Endothelial cell of umbilical vein (primary cell): ENCODE results near the gene OR8A1. TPM values are rescaled to one million over a fixed set of nuclear protein-coding genes. Genes with fewer than 3 reads are reported as not detected.

Source experiments
- BruUV-seq: library from RNA; stranded (reverse); fragments of 400-500 nt; replicated peaks from 2 replicates; lab custom pipeline; 2021; lab: Mats Ljungman, UMichigan
- CTCF ChIA-PET: fragments of 300-600, 350-600 bp; sonication (Branson Sonifier 250); formaldehyde crosslinking; loops from one replicate; lab custom pipeline; 2021; ENCODE audit warnings: antibody characterized with exemption, inconsistent platforms; lab: Charles Lee
- POLR2A ChIA-PET: fragments of 300-600, 350-600 bp; sonication (Branson Sonifier 250); formaldehyde crosslinking; loops from one replicate; lab custom pipeline; 2021; ENCODE audit warnings: antibody characterized with exemption, inconsistent platforms; lab: Charles Lee
- DNase-seq: peaks from one replicate; pipeline ENCODE4 v3.0.0-alpha.2; 2011; ENCODE audit warnings: low read depth, low spot score
- FAIRE-seq: peaks from 2 replicates; lab custom pipeline; 2011; peaks lifted over from hg19 to GRCh38; lab: Jason Lieb, UNC
- H2AFZ ChIP-seq: 2 replicates; pipeline ENCODE4 v1.6.0; 2012; ENCODE audit warnings: low read depth, low read length, control low read depth, inconsistent platforms
- H3K27ac ChIP-seq: 2 replicates; pipeline ENCODE4 v1.5.1; 2011; ENCODE audit warnings: low read depth, mild to moderate bottlenecking, control low read depth, low read length, moderate library complexity; ENCODE audit not compliant: insufficient read depth
- H3K27me3 ChIP-seq, 2 experiments: 2 replicates each; pipeline versions ENCODE4 v1.6.0 to v1.6.1; 2011; ENCODE audit warnings: low read length in 2 of 2, mixed read lengths in 1 of 2; ENCODE audit not compliant: control insufficient read depth in 2 of 2, insufficient read depth in 2 of 2
- H3K36me3 ChIP-seq, 2 experiments: 2 replicates in 1 of 2; 3 replicates in 1 of 2; pipeline ENCODE4 v1.5.1; 2011; ENCODE audit warnings: low read length in 2 of 2, mild to moderate bottlenecking in 1 of 2, moderate library complexity in 1 of 2; ENCODE audit not compliant: control insufficient read depth in 2 of 2, insufficient read depth in 2 of 2; ENCODE audit errors: extremely low read depth in 1 of 2
- H3K4me1 ChIP-seq: 3 replicates; pipeline ENCODE4 v1.5.1; 2011; ENCODE audit warnings: mild to moderate bottlenecking, low read length; ENCODE audit not compliant: control insufficient read depth, insufficient read depth; ENCODE audit errors: extremely low read depth
- H3K4me2 ChIP-seq: 2 replicates; pipeline ENCODE4 v1.6.1; 2011; ENCODE audit warnings: low read length, control low read depth, mixed read lengths; ENCODE audit not compliant: insufficient read depth
- H3K4me3 ChIP-seq, 3 experiments: fragments of 200-600 bp in 1 of 3; sonication (generic), shearing (Covaris generic) in 1 of 3; replicated peaks in 1 of 3; 2 replicates each; pipeline ENCODE4 v1.5.1; 2011 to 2016; ENCODE audit warnings: control low read depth in 3 of 3, low read length in 3 of 3, mild to moderate bottlenecking in 2 of 3, inconsistent platforms in 1 of 3, low read depth in 1 of 3, moderate library complexity in 1 of 3; ENCODE audit not compliant: insufficient read depth in 1 of 3
- H3K79me2 ChIP-seq: 2 replicates; pipeline ENCODE4 v1.6.0; 2012; ENCODE audit warnings: low read length, inconsistent platforms; ENCODE audit not compliant: control insufficient read depth, insufficient read depth
- H3K9ac ChIP-seq: replicated peaks from 2 replicates; pipeline ENCODE3; 2011; ENCODE audit warnings: low read length, control low read depth; ENCODE audit not compliant: insufficient read depth; ENCODE audit errors: extremely low read depth
- H3K9me1 ChIP-seq: replicated peaks from 3 replicates; pipeline ENCODE4 v1.6.0; 2011; ENCODE audit warnings: mild to moderate bottlenecking, low read length; ENCODE audit not compliant: control insufficient read depth, insufficient read depth; ENCODE audit errors: extremely low read depth
- H3K9me3 ChIP-seq: replicated peaks from 2 replicates; pipeline ENCODE4 v1.5.1; 2012; ENCODE audit warnings: low read length, inconsistent platforms; ENCODE audit not compliant: control insufficient read depth, insufficient read depth
- H4K20me1 ChIP-seq: replicated peaks from 2 replicates; pipeline ENCODE3; 2011; ENCODE audit warnings: mild to moderate bottlenecking, low read length; ENCODE audit not compliant: control insufficient read depth, insufficient read depth; ENCODE audit errors: extremely low read depth
- CTCF ChIP-seq, 2 donors: IDR thresholded peaks; 1 replicate in 1 of 2; 2 replicates in 1 of 2; pipeline ENCODE4 v1.5.1; 2011; ENCODE audit warnings: low read length in 2 of 2, mild to moderate bottlenecking in 2 of 2, moderate library complexity in 2 of 2, control low read depth in 1 of 2, inconsistent platforms in 1 of 2, low read depth in 1 of 2; ENCODE audit not compliant: insufficient read depth in 1 of 2; ENCODE audit errors: extremely low read depth in 1 of 2
- EZH2 ChIP-seq: IDR thresholded peaks from 2 replicates; pipeline ENCODE4 v1.6.1; 2012; ENCODE audit warnings: borderline replicate concordance, low read depth, mild to moderate bottlenecking, moderate library complexity, low read length, inconsistent platforms; ENCODE audit not compliant: severe bottlenecking
- FOS ChIP-seq: IDR thresholded peaks from 2 replicates; pipeline ENCODE4 v1.6.1; 2011; ENCODE audit warnings: mild to moderate bottlenecking, low read length, moderate library complexity, borderline replicate concordance; ENCODE audit not compliant: insufficient read depth
- GATA2 ChIP-seq: IDR thresholded peaks from 2 replicates; pipeline ENCODE4 v1.7.0; 2011; ENCODE audit warnings: low read depth, mild to moderate bottlenecking, moderate library complexity, mixed read lengths, low read length; ENCODE audit not compliant: insufficient read length, insufficient read depth
- JUN ChIP-seq: IDR thresholded peaks from 2 replicates; pipeline ENCODE4 v1.6.1; 2011; ENCODE audit warnings: borderline replicate concordance, low read depth; ENCODE audit not compliant: insufficient read length, insufficient read depth
- MYC ChIP-seq: IDR thresholded peaks from one replicate; pipeline ENCODE4 v1.6.1; 2011; ENCODE audit warnings: mild to moderate bottlenecking, low read depth, low read length
- POLR2A ChIP-seq: IDR thresholded peaks from 2 replicates; pipeline ENCODE4 v1.6.1; 2012; ENCODE audit warnings: low read depth, mild to moderate bottlenecking, control low read depth, low read length
- POLR2AphosphoS5 ChIP-seq: IDR thresholded peaks from 2 replicates; pipeline ENCODE4 v1.6.1; 2012; ENCODE audit warnings: low read depth, mild to moderate bottlenecking, control low read depth, low read length, moderate library complexity; ENCODE audit not compliant: insufficient read depth
- dilution Hi-C: fragments of 300-500 bp; cut with MboI; formaldehyde crosslinking; loops from one replicate; pipeline ENCODE4 v1.15.0; 2019; ENCODE audit warnings: low sequenced_read_pairs; ENCODE audit not compliant: extremely low pct_ligation_motif_present
- intact Hi-C: fragments of 100-400 bp; cut with micrococcal nuclease; formaldehyde crosslinking; loops from one replicate; pipeline ENCODE4 v1.10.0; 2022
- polyA plus RNA-seq, 4 experiments: library from polyadenylated mRNA; depleted of rRNA in 3 of 4; stranded (reverse) in 3 of 4; unstranded in 1 of 4; fragments of >200 nt; gene quantifications; 2 replicates each; pipeline versions ENCODE4 v1.2.1 to v1.2.3, GENCODE V29; 2011 to 2012; ENCODE audit warnings: missing spikeins in 1 of 4
- total RNA-seq: library from RNA; stranded (reverse); gene quantifications from 2 replicates; pipeline ENCODE4 v1.2.3, GENCODE V29; 2021
- TF ChIP-seq, protein P1 (sequence below): IDR thresholded peaks from 2 replicates; pipeline ENCODE4 v1.6.1; 2011; ENCODE audit not compliant: insufficient read depth, insufficient read length

Gene OR8A1
- total and polyA plus RNA-seq, 2 donors (not counting 3 experiments of a cell fraction or from before 2014, with no cell fraction given) = not detected

GRCh38 chr11:124582565-124582964 is 12.8 kb downstream of the OR8A1 start:
- H3K27me3 ChIP-seq = peaks cover 13 to 14% of the 10 kb centered on the region in 2 experiments
- POLR2A ChIA-PET = no interaction called here
- CTCF ChIA-PET = interaction anchor here (0.6 to 3.9 kb wide), 5 partner anchors 14 to 181 kb away, joined by 3 to 52 read pairs (median 4); no protein-coding TSS in a partner anchor
- H3K4me3 ChIP-seq = no peak overlapping the region
- no peak overlapping the region for H3K9ac ChIP-seq
- H4K20me1 ChIP-seq = no peaks in the 10 kb centered on the region
- no peaks in the 10 kb centered on the region for H3K36me3 ChIP-seq
- BruUV-seq = no TSS peak
- intact Hi-C loops (no loop called here), dilution Hi-C loops (no loop called here)
- no peak for FAIRE-seq
- H3K79me2 ChIP-seq = no peaks in the 10 kb centered on the region
- H3K4me1 ChIP-seq = no peaks in the 10 kb centered on the region
- H2AFZ ChIP-seq = no peak overlapping the region
- no peaks in the 10 kb centered on the region for H3K9me3 ChIP-seq
- no peak overlapping the region for H3K27ac ChIP-seq
- no peak overlapping the region for H3K4me2 ChIP-seq
- H3K9me1 ChIP-seq = no peaks in the 10 kb centered on the region
- TF ChIP-seq MYC (no peak), CTCF (IDR thresholded peaks at IDR 0.05; ENCODE audit: extremely low read depth in 1 of 2, insufficient read depth in 1 of 2, low read depth in 1 of 2, low read length in 2 of 2) (no peak), POLR2A (no peak), FOS (no peak), EZH2 (no peak), GATA2 (no peak), POLR2AphosphoS5 (no peak), JUN (no peak)
- TF ChIP-seq, protein P1, sequence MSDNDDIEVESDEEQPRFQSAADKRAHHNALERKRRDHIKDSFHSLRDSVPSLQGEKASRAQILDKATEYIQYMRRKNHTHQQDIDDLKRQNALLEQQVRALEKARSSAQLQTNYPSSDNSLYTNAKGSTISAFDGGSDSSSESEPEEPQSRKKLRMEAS = no peak
- no peak for DNase-seq
